HG03575 (cell line): Measurements from ENCODE around the gene VSIR.

Experiments used
- ATAC-seq: cut with Tn5 transposase; IDR thresholded peaks from one replicate; pipeline ENCODE4 v1.9.1; 2021; ENCODE audit not compliant: unreplicated experiment, insufficient number of reproducible peaks, low FRiP score; ENCODE audit errors: extremely low read depth

The VSIR gene

GRCh38 chr10:71773221-71773971, at the start of gene VSIR:
Gene VSIR (minus strand): TSS chr10:71773520. CDS start chr10:71773439, 81 bp downstream.
- no peak for ATAC-seq

- ATAC-seq, result no peak
Measured at GRCh38 chr10:71821909-71822763, 48.8 kb upstream of the VSIR start.

- no peak for ATAC-seq
Measured at GRCh38 chr10:71820966-71821365, 47.6 kb upstream of the VSIR start.

GRCh38 chr10:71819985-71820384, 46.7 kb upstream of the VSIR start:
- no peak for ATAC-seq

GRCh38 chr10:71819441-71819861, 46.1 kb upstream of the VSIR start:
- ATAC-seq, result no peak

- ATAC-seq, result no peak
Measured at GRCh38 chr10:71818674-71819260, 45.4 kb upstream of the VSIR start.

GRCh38 chr10:71817831-71818655, 44.7 kb upstream of the VSIR start:
- ATAC-seq, result no peak

GRCh38 chr10:71816936-71817618, 43.8 kb upstream of the VSIR start:
- no peak for ATAC-seq

- no peak for ATAC-seq
Measured at GRCh38 chr10:71816421-71816851, 43.1 kb upstream of the VSIR start.

GRCh38 chr10:71815515-71816130, 42.3 kb upstream of the VSIR start:
- no peak for ATAC-seq

GRCh38 chr10:71814922-71815411, 41.6 kb upstream of the VSIR start:
- no peak for ATAC-seq

GRCh38 chr10:71812913-71813590, 39.7 kb upstream of the VSIR start:
- no peak for ATAC-seq

- no peak for ATAC-seq
Measured at GRCh38 chr10:71812016-71812912, 38.9 kb upstream of the VSIR start.

- no peak for ATAC-seq
Measured at GRCh38 chr10:71811351-71811750, 38.0 kb upstream of the VSIR start.

- ATAC-seq, result no peak
Measured at GRCh38 chr10:71810048-71810750, 36.9 kb upstream of the VSIR start.

- ATAC-seq, result no peak
Measured at GRCh38 chr10:71809628-71810027, 36.3 kb upstream of the VSIR start.
